Islet of Langerhans (tissue), 1 donor: ENCODE data around the gene ADAMTS16.
"Not testable (repeated sequence)": the region's sequence is repeated elsewhere in the genome, so short reads cannot be mapped to it uniquely, and the experiment has no call there.

ENCODE experiments used
- FAIRE-seq: peaks from one replicate; lab custom pipeline; 2011; peaks lifted over from hg19 to GRCh38; lab: Jason Lieb, UNC

ADAMTS16 gene, protein sequence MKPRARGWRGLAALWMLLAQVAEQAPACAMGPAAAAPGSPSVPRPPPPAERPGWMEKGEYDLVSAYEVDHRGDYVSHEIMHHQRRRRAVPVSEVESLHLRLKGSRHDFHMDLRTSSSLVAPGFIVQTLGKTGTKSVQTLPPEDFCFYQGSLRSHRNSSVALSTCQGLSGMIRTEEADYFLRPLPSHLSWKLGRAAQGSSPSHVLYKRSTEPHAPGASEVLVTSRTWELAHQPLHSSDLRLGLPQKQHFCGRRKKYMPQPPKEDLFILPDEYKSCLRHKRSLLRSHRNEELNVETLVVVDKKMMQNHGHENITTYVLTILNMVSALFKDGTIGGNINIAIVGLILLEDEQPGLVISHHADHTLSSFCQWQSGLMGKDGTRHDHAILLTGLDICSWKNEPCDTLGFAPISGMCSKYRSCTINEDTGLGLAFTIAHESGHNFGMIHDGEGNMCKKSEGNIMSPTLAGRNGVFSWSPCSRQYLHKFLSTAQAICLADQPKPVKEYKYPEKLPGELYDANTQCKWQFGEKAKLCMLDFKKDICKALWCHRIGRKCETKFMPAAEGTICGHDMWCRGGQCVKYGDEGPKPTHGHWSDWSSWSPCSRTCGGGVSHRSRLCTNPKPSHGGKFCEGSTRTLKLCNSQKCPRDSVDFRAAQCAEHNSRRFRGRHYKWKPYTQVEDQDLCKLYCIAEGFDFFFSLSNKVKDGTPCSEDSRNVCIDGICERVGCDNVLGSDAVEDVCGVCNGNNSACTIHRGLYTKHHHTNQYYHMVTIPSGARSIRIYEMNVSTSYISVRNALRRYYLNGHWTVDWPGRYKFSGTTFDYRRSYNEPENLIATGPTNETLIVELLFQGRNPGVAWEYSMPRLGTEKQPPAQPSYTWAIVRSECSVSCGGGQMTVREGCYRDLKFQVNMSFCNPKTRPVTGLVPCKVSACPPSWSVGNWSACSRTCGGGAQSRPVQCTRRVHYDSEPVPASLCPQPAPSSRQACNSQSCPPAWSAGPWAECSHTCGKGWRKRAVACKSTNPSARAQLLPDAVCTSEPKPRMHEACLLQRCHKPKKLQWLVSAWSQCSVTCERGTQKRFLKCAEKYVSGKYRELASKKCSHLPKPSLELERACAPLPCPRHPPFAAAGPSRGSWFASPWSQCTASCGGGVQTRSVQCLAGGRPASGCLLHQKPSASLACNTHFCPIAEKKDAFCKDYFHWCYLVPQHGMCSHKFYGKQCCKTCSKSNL

DNA sequence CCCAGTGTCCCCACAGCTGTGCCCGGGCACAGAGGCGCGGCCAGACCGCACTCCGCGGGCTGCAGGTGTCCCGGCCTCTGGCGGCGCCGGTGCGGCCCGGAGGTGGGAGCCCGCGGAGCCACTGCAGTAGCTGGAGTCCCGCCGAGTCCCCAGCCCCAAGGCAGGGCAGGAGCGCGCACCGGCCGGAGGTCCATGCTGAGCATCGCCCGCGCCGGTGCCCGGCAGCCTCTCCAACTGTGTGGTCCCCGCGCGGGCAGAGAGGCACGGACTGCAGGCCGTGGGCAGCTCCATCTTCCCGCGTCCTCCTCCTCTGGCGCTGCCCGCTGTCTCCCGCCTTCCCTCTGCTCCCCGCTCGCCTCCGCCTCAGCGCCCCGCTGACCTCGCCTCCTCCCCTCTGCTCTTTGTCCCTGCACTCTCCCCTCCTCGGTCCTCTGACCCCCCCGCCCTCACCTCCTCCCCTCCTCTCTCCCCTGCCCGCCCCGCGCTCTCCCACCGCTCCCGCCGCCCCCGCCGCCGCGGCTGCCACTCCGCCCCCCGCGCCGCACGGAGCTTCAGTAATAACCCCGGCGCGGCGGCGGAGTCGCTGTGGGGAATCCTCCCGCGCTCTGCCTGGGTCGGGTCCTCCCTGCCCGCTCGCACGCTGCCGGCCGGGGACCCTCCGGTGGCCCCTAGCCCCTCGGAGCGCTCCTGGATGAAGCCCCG is at the start of gene ADAMTS16:
Gene ADAMTS16 (plus strand): TSS at position 554 of the 702 bp plus-strand sequence. CDS start 138 bp downstream, at position 692.
- no peak for FAIRE-seq

GRCh38 chr5:5092149-5092548 is 48.0 kb upstream of the ADAMTS16 start:
- no peak for FAIRE-seq

GRCh38 chr5:5100635-5101034 is 39.5 kb upstream of the ADAMTS16 start:
- no peak for FAIRE-seq

- no peak for FAIRE-seq
Measured at GRCh38 chr5:5101676-5102075, 38.5 kb upstream of the ADAMTS16 start.

- no peak for FAIRE-seq
Measured at GRCh38 chr5:5103245-5103644, 36.9 kb upstream of the ADAMTS16 start.

DNA sequence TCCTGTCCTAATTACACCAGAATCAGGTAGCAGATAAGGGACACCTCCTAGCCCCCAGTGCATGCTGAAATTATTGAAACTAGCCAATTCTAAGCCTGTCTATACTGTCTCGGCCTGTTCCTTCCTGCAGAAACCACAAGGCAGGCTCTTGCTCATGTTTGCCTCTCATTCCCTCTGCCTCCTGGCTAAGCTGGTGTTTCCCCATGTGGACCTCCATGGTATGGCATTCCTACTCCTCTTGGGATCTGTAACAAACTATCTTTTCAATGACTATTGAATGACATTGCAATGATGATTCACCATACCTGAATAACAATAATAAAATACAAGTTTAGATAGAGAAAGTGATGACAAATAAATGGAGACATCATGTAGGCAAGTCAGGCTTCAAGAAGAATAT is 35.6 kb upstream of the ADAMTS16 start:
- no peak for FAIRE-seq

- no peak for FAIRE-seq
Measured at GRCh38 chr5:5105531-5105930, 34.6 kb upstream of the ADAMTS16 start.

DNA sequence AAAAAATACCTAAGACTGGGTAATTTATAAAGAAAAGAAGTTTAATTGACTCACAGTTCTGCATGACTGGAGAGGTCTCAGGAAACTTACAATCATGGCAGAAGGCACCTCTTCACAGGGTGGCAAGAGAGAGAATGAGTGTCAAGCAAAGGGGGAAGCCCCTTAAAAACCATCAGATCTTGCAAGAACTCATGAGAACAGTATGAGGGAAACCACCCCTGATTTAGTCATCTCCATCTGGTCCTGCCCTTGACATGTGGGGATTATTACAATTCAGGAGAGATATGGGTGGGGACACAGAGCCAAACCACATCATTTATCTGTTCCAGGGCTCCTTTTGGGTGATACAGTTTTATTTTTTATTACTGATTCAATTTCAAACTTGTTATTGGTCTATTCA is 23.2 kb upstream of the ADAMTS16 start:
- FAIRE-seq: no peak

DNA sequence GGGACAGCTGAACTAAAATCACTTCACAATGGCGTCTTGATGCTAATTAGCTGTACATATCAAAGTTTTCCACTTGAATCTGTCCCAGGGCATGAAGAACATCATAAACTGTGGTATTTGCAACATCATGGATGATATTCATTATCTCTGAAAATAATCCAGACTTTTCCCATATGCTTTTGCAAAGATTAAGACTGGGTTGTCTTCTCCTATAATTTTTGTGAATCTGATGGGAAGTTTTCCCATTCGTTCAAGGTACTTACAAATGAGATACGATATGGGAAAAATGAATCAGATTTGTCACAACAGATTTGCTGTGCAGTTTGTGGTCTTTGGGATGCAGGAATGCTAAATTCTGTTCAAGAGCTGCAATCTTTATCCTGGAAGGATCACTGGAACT is 17.4 kb upstream of the ADAMTS16 start:
- FAIRE-seq: no peak

DNA sequence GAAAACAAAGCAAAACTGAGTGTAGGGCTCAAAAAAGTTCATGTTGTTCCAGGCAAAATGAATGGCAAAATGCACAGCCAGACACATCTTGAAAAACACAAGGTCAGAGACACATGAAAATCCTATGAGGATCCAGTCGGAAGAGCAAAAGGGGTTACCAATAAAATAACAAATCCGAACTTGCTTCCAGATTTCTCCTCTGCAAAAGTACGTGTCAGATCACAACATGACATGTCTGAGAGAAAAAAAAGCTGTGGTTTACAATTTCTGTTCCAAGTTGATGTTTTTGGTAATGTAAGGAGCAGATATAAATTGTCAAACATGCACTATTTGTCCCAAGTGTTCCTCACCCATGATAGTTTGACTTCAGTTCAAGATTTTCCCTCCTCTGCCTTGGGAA is 15.9 kb upstream of the ADAMTS16 start:
- FAIRE-seq: no peak

DNA sequence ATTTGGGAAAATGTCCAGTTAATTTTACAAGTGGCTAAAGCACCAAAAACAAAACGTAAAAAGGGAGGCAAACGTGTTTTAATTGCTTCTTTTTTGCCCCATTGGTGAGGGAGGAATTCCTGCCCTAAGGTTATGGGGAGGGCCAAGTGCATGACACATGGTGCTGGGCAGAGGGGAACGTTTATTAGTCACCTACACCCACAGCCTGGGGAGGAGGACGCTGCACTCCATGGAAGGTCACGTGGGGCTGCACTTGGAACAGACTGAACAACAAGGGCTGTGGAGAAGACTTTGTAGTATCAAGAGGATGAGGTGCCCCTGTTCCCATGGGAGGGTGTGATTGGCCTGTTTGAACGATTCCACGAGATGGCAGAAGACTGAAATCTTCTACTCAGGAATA is 13.7 kb upstream of the ADAMTS16 start:
- FAIRE-seq: no peak

DNA sequence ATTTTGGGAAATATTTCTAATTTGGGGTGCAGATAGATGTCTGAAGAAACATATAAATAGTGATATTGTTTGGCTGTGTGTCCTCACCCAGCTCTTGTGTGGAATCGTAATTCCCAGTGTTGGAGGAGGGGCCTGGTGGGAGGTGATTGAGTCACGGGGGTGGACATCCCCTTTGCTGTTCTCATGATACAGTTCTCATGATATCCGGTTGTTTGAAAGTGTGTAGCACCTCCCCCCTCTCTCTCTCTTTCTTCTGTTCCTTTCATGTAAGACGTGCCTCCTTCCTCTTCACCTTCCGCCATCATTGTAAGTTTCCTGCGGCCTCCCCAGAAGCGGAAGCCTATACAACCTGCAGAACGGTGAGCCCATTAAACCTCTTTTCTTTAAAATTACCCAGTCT is 11.4 kb upstream of the ADAMTS16 start:
- FAIRE-seq: no peak

DNA sequence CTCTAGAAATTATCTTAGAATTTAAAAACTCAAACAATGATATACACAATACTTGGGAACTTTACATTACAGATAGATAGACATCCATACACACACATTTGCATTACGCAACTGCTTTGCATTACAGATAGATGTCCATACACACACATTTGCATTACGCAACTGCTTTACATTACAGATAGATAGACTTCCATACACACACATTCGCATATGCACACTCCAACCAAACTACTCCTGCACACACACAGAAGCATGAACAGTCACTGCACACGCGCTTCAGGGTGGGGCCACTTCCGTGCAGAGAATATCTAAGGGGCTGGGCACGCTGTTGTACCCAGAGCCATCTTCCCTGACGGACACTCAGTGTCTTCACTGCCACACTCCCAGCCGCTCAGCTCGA is 7.9 kb upstream of the ADAMTS16 start:
- FAIRE-seq: no peak

DNA sequence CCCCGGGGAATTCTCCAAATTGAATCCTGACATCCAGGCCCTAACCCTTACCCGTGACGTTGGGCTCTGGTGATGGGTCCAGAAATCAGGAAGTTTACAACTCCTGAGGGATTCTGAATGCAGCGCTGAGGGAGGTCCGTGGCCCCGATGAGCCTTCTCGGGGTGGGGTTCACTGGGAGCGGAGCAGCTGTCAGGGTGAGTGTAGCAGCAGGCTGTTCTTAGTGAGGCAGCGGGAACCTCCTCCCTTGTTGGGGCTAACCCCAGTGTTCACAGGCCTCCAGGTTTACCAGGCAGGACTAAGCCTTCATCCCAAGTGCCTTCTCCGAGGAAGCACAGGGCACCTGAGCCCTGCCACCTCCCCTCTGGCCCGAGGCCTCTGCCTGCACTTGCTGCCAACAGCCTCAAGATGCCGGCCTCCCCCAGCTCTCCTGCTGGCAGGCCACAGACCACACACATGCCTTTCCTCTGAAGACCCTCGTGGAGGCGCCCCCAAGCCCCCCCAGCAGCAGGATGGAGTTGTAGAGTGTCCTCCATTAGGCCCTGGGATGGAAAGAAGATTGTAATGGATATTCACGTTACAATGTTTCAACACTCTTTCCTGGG is 7.3 kb upstream of the ADAMTS16 start:
- no peak for FAIRE-seq

DNA sequence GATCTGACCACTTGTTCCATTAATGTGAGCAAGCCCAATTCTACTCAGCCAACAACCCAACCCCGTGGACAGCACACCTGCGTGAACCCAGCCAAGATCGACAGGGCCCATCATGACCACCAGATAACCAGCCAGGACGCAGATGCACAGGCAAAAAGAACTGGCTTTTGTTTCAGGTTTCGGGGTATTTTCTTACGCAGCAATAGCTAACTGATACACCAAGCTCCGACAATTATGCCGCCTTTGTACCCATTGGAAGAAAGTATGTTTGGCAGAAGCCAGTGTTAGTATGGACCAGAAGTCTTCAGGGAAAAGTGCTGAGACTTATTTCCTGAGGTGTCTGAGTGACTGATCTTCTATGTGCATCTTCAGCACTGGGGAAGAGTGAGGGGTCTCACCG is 6.0 kb upstream of the ADAMTS16 start:
- no peak for FAIRE-seq

- FAIRE-seq: no peak
Measured at GRCh38 chr5:5135957-5136676, 4.0 kb upstream of the ADAMTS16 start.

GRCh38 chr5:5137851-5138250 is 2.3 kb upstream of the ADAMTS16 start:
- not testable (repeated sequence) for FAIRE-seq

- FAIRE-seq: no peak
Measured at GRCh38 chr5:5139336-5139776, 774 bp upstream of the ADAMTS16 start.

GRCh38 chr5:5140479-5141338 is 579 bp downstream of the ADAMTS16 start:
- FAIRE-seq: no peak

DNA sequence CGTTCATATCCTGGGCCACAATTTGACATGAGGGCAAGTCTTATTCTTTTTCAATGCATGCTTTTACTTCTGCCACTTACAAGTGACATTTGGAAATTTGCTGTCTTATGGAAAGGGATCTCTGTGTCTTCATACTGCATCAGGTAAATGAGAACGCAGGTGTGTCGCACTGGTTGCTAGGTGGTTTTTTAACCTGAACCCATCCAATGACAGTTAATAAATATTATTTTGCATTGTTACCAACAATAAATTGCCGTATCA is 1.1 kb downstream of the ADAMTS16 start:
- FAIRE-seq: no peak
